Measurements from ENCODE around the gene USP9X.

GRCh38 chrX:41236629-41237028 is 151.4 kb downstream of the USP9X start:
- TF ChIP-seq, protein P1, sequence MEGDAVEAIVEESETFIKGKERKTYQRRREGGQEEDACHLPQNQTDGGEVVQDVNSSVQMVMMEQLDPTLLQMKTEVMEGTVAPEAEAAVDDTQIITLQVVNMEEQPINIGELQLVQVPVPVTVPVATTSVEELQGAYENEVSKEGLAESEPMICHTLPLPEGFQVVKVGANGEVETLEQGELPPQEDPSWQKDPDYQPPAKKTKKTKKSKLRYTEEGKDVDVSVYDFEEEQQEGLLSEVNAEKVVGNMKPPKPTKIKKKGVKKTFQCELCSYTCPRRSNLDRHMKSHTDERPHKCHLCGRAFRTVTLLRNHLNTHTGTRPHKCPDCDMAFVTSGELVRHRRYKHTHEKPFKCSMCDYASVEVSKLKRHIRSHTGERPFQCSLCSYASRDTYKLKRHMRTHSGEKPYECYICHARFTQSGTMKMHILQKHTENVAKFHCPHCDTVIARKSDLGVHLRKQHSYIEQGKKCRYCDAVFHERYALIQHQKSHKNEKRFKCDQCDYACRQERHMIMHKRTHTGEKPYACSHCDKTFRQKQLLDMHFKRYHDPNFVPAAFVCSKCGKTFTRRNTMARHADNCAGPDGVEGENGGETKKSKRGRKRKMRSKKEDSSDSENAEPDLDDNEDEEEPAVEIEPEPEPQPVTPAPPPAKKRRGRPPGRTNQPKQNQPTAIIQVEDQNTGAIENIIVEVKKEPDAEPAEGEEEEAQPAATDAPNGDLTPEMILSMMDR (IDR thresholded peaks at IDR 0.05; ENCODE audit: insufficient read depth, low read length): no peak
- TF ChIP-seq REST (IDR thresholded peaks at IDR 0.05; ENCODE audit: insufficient replicate concordance, low read depth) (no peak), POLR2AphosphoS5 (IDR thresholded peaks at IDR 0.05; ENCODE audit: low read depth) (no peak), GABPA (IDR thresholded peaks at IDR 0.05; ENCODE audit: low read depth) (no peak), SPI1 (IDR thresholded peaks at IDR 0.05; ENCODE audit: borderline replicate concordance, low read depth) (no peak)

Data from HL-60 (cell line).